ENCODE data around the gene NOP53.

NOP53 gene

GRCh38 chr19:47805313-47805712, 60.0 kb downstream of the NOP53 start:
- peaks cover 15% of the 10 kb centered on the region for H3K9me3 ChIP-seq
- H3K4me1 ChIP-seq, result no peaks in the 10 kb centered on the region
- no peak overlapping the region for H3K4me3 ChIP-seq
- no peaks in the 10 kb centered on the region for H3K27me3 ChIP-seq
- H3K9ac ChIP-seq, result no peak overlapping the region
- no peak overlapping the region for H3K27ac ChIP-seq
- H3K36me3 ChIP-seq, result no peaks in the 10 kb centered on the region
- H3K4me2 ChIP-seq, result no peak overlapping the region
- no peak for TF ChIP-seq Cebpa-rat (IDR thresholded peaks at IDR 0.05)
- H4K20me1 ChIP-seq, result no peaks in the 10 kb centered on the region

GRCh38 chr19:47806435-47806834, 61.1 kb downstream of the NOP53 start:
- Histone ChIP-seq H3K9ac (no peak overlapping the region), H3K4me1 (no peaks in the 10 kb centered on the region), H3K27me3 (no peaks in the 10 kb centered on the region), H3K9me3 (peaks cover 11% of the 10 kb centered on the region), H3K4me2 (no peak overlapping the region), H3K27ac (no peak overlapping the region), H3K4me3 (no peak overlapping the region), H4K20me1 (no peaks in the 10 kb centered on the region), H3K36me3 (no peaks in the 10 kb centered on the region)
- no peak for TF ChIP-seq Cebpa-rat (IDR thresholded peaks at IDR 0.05)

All from BLaER1 (cell line).